GM18499 (cell line): ENCODE data around the gene XIRP2.
"Not testable (repeated sequence)": the region's sequence is repeated elsewhere in the genome, so short reads cannot be mapped to it uniquely, and the experiment has no call there.

ENCODE experiments used
- ATAC-seq: cut with Tn5 transposase; IDR thresholded peaks from one replicate; pipeline ENCODE4 v1.9.1; 2021; ENCODE audit warnings: moderate number of reproducible peaks; ENCODE audit not compliant: insufficient read depth, unreplicated experiment

The XIRP2 gene

DNA sequence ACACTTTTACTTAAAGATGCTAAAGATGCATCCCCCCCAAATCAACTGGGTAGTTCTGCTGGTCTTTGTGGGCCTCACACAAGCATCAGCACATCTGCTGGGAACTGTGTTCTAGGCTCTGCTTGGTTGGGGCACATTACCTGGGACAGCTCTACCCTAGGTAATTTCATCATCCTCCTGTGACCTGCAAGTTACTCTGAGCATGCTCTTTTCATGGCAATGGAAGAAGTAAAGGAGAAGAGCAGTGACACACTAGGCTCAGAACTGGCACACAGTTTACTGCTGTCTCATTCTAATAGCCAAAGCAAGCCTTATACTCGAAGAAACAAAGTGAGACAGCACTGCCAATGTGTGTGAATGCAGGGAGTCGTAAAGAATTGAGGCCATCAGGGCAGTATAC, 376.7 kb downstream of the XIRP2 start:
- ATAC-seq, result no peak

- ATAC-seq, result no peak
Observed at GRCh38 chr2:167265722-167266121, 377.4 kb downstream of the XIRP2 start.

DNA sequence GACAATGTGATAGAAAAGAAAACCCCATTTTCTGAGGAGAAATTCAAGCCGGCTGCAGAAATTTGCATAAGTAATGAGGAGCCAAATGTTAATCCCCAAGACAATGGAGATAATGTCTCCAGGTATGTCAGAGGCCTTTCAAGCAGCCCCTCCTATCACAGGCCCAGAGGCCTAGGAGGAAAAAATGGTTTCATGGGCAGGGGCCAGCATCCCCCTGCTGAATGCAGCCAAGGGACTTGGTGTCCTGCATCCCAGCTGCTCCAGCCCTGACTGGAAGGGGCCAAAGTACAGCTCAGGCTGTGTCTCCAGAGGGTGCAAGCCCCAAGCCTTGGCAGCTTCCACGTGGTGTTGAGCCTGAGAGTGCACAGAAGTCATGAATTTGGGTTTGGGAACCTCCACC, 380.0 kb downstream of the XIRP2 start:
- not testable (repeated sequence) for ATAC-seq

DNA sequence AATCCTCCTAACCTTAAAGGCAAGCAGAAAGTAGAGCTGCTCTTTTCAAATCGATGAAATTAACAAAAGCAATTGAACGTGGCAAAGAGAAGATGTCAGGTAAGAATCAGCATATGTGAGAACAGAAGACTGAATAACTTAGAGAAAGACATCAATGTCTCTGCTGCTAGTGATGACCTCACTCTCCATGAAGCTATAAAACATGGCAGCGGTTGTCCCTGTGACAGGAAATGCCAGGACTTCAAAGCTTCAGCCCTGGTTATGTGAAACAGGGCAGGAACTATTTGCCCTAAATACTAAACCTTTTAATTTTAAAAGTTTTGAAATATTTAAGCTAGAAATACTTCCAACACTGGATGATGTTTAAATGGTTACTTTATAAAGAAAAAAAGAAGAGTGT, 383.7 kb downstream of the XIRP2 start:
- ATAC-seq, result no peak

DNA sequence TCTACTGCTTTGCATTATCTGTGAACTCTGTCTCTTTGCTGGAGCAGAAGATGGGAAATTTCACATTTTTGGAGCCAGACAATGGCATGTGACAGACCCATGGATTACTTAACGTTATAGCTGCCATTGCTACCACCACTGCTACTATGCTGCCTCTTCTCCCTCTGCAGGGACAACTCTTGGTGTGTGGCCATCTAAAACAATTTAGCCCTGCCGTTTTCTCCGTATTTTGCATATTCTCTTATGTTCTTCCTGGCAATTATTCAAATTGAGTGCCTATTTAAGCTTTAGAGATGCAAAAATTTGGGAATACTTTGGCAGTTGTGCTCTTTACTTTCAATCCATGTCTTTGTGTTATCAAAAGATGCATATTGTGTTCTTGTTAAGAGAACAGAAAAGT, 386.8 kb downstream of the XIRP2 start:
- no peak for ATAC-seq

- ATAC-seq, result no peak
Observed at GRCh38 chr2:167279810-167280209, 391.5 kb downstream of the XIRP2 start.

- ATAC-seq, result no peak
Observed at GRCh38 chr2:167287212-167287611, 398.9 kb downstream of the XIRP2 start.

GRCh38 chr2:167289651-167290410, 401.6 kb downstream of the XIRP2 start:
- ATAC-seq, result no peak

DNA sequence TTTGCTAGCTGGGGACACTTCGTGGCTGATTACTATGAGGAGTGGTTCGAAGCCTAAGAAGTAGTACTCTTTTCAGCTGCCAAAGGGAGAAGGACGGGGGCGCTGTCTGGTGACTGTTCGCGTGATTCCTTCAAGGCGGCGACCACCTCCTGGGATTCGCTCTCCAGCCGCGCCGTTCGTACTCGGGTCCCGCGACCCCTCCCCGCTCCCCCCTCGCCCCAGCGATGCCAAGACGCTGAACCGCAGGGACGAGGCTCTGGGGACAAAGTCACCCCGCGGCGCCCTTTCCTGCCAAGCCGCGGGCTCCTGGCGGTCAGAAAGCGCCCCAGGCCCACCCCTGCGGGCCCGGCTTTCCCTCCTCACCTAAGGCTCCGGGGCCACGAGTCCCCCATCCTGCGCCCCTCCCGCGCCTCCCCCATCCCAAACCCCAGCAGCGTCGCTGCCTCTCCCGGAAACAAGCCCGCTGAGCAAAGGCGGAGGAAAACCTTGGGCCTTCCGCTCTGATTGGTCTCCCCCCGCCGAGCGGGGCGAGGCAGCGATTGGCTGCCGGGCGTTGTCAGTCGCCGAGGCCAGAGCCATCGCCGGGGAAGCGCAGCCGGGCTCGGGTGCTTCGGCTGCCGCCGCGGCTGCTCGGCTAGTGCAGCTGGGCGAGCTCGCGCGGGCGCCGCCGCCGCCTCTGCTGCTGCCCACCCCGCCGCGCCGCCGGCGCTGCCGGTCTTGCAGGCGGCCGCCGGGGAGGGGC, 404.3 kb downstream of the XIRP2 start, which contains the start of gene B3GALT1:
TSS of gene B3GALT1 (plus strand) at position 572 of the 742 bp plus-strand sequence.
- ATAC-seq, result peak; percentile 96

GRCh38 chr2:167293172-167293781, 405.0 kb downstream of the XIRP2 start:
- ATAC-seq, result no peak

GRCh38 chr2:167293943-167294775, 405.9 kb downstream of the XIRP2 start:
- ATAC-seq, result no peak

- ATAC-seq, result no peak
Observed at GRCh38 chr2:167294776-167295140, 406.5 kb downstream of the XIRP2 start.

DNA sequence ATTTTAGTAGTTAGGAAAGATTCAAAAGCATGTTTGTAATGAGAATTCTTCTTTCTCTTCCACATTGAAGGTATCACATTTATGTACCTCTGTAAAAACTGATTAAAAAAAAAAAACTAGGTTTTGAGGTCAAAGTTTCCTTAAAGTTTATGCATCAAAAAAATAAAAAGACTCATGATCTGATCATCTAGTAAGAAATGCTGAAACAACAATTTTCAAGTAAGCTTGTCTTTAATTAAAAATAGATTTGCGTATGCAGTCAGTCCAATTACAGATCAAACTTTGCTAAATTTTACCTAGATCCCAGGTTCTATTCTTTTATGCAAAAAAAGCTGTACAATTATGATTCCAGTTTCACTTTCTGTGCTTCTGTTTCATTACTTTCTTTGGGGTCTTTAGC, 409.0 kb downstream of the XIRP2 start:
- ATAC-seq, result no peak

GRCh38 chr2:167298017-167298416, 409.7 kb downstream of the XIRP2 start:
- no peak for ATAC-seq
